SK-N-SH (cell line): ENCODE measurements around the gene SERPINE2.

Source experiments
- EZH2phosphoT487 ChIP-seq: fragments of 200-600 bp; sonication (generic); IDR thresholded peaks from 2 replicates; pipeline ENCODE4 v1.6.1; 2017; ENCODE audit warnings: low read depth, mixed run types, mild to moderate bottlenecking, antibody characterized with exemption, moderate library complexity, borderline replicate concordance
- GABPA ChIP-seq: IDR thresholded peaks from 2 replicates; pipeline ENCODE4 v1.4.0; 2012; ENCODE audit warnings: low read depth, mild to moderate bottlenecking
- MAX ChIP-seq: IDR thresholded peaks from 2 replicates; pipeline ENCODE4 v1.4.0; 2012; ENCODE audit warnings: low read depth
- RAD21 ChIP-seq: IDR thresholded peaks from 2 replicates; pipeline ENCODE4 v1.6.1; 2012; ENCODE audit warnings: mild to moderate bottlenecking, low read length
- USF2 ChIP-seq: fragments of 150-350 bp; IDR thresholded peaks from 2 replicates; pipeline ENCODE4 v1.6.1; 2017; ENCODE audit warnings: antibody characterized with exemption, low read length, low read depth, borderline replicate concordance
- TF ChIP-seq, protein P1 (sequence below): fragments of 200-600 bp; sonication (generic); IDR thresholded peaks from 2 replicates; pipeline ENCODE4 v1.6.1; 2017; ENCODE audit warnings: antibody characterized with exemption, mild to moderate bottlenecking, moderate library complexity
- TF ChIP-seq, protein P2 (sequence below): IDR thresholded peaks from 2 replicates; pipeline ENCODE4 v1.4.0; 2012; ENCODE audit warnings: low read depth, borderline replicate concordance

- TF ChIP-seq EZH2phosphoT487 (no peak), GABPA (no peak), MAX (no peak), RAD21 (no peak), USF2 (no peak)
- TF ChIP-seq, protein P1, sequence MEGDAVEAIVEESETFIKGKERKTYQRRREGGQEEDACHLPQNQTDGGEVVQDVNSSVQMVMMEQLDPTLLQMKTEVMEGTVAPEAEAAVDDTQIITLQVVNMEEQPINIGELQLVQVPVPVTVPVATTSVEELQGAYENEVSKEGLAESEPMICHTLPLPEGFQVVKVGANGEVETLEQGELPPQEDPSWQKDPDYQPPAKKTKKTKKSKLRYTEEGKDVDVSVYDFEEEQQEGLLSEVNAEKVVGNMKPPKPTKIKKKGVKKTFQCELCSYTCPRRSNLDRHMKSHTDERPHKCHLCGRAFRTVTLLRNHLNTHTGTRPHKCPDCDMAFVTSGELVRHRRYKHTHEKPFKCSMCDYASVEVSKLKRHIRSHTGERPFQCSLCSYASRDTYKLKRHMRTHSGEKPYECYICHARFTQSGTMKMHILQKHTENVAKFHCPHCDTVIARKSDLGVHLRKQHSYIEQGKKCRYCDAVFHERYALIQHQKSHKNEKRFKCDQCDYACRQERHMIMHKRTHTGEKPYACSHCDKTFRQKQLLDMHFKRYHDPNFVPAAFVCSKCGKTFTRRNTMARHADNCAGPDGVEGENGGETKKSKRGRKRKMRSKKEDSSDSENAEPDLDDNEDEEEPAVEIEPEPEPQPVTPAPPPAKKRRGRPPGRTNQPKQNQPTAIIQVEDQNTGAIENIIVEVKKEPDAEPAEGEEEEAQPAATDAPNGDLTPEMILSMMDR, result no peak
- TF ChIP-seq, protein P2, sequence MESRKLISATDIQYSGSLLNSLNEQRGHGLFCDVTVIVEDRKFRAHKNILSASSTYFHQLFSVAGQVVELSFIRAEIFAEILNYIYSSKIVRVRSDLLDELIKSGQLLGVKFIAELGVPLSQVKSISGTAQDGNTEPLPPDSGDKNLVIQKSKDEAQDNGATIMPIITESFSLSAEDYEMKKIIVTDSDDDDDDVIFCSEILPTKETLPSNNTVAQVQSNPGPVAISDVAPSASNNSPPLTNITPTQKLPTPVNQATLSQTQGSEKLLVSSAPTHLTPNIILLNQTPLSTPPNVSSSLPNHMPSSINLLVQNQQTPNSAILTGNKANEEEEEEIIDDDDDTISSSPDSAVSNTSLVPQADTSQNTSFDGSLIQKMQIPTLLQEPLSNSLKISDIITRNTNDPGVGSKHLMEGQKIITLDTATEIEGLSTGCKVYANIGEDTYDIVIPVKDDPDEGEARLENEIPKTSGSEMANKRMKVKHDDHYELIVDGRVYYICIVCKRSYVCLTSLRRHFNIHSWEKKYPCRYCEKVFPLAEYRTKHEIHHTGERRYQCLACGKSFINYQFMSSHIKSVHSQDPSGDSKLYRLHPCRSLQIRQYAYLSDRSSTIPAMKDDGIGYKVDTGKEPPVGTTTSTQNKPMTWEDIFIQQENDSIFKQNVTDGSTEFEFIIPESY, result no peak
Measured at GRCh38 chr2:223959688-223960087, 79.4 kb downstream of the SERPINE2 start.
